OCI-LY3 (cell line): ENCODE data around the gene ITGA11.

ENCODE experiments used
- H2AFZ ChIP-seq: fragments of 200-600, 300-600 bp; shearing (Covaris generic); 2 replicates; pipeline ENCODE4 v1.6.0; 2014; ENCODE audit warnings: antibody characterized with exemption, low read depth, low read length
- H3K27ac ChIP-seq: fragments of 200-600, 300-600 bp; sonication (generic); 2 replicates; pipeline ENCODE4 v1.5.1; 2014; ENCODE audit warnings: mild to moderate bottlenecking, low read length, moderate library complexity, mixed read lengths
- H3K27me3 ChIP-seq: fragments of 200-600, 300-600 bp; sonication (generic); 2 replicates; pipeline ENCODE4 v1.6.1; 2014; ENCODE audit warnings: low read depth, low read length, mixed read lengths
- H3K36me3 ChIP-seq: fragments of 200-600, 300-600 bp; sonication (generic); replicated peaks from 2 replicates; pipeline ENCODE3; 2014; ENCODE audit warnings: low read depth, low read length, mixed read lengths
- H3K4me1 ChIP-seq: fragments of 300-600, 200-600 bp; sonication (generic); 2 replicates; pipeline ENCODE4 v1.6.1; 2014; ENCODE audit warnings: low read length, mixed read lengths
- H3K4me2 ChIP-seq: fragments of 200-600, 300-600 bp; sonication (generic); 2 replicates; pipeline ENCODE4 v1.6.1; 2014; ENCODE audit warnings: low read length, mixed read lengths
- H3K4me3 ChIP-seq: fragments of 300-600, 200-600 bp; sonication (generic); 2 replicates; pipeline ENCODE4 v1.5.1; 2014; ENCODE audit warnings: antibody characterized with exemption, mild to moderate bottlenecking, low read length, moderate library complexity
- H3K79me2 ChIP-seq: fragments of 300-600, 200-600 bp; shearing (Covaris generic); 2 replicates; pipeline ENCODE4 v1.6.1; 2014; ENCODE audit warnings: mild to moderate bottlenecking, low read length, mixed read lengths
- H3K9ac ChIP-seq: fragments of 300-600, 200-600 bp; shearing (Covaris generic); 2 replicates; pipeline ENCODE4 v1.6.0; 2014; ENCODE audit warnings: mild to moderate bottlenecking, low read length, moderate library complexity
- H3K9me3 ChIP-seq: fragments of 200-600, 300-600 bp; shearing (Covaris generic); 2 replicates; pipeline ENCODE4 v1.6.1; 2014; ENCODE audit warnings: low read length, mixed read lengths; ENCODE audit not compliant: insufficient read depth
- H4K20me1 ChIP-seq: fragments of 200-600, 300-600 bp; sonication (generic); 2 replicates; pipeline ENCODE4 v1.6.1; 2016; ENCODE audit warnings: low read length, mixed read lengths; ENCODE audit not compliant: insufficient read depth
- CTCF ChIP-seq: fragments of 200-600, 300-600 bp; sonication (generic); IDR thresholded peaks from 2 replicates; pipeline ENCODE4 v1.5.1; 2014; ENCODE audit warnings: antibody characterized with exemption, low read length, low read depth
- EZH2phosphoT487 ChIP-seq: fragments of 200-600 bp; shearing (Covaris generic); IDR thresholded peaks from 2 replicates; pipeline ENCODE4 v1.6.1; 2018; ENCODE audit warnings: antibody characterized with exemption, mixed run types, low read depth

ITGA11 gene

GRCh38 chr15:68421798-68422402 is 10.1 kb downstream of the ITGA11 start:
- H3K27me3 ChIP-seq: 0 out of 2 replicates have a peak, but pooled peaks cover 3% of the 10 kb centered on the region
- no peak overlapping the region for H3K9ac ChIP-seq
- H4K20me1 ChIP-seq: no peaks in the 10 kb centered on the region
- H2AFZ ChIP-seq: no peak overlapping the region
- H3K36me3 ChIP-seq: no peaks in the 10 kb centered on the region
- no peak overlapping the region for H3K27ac ChIP-seq
- no peak overlapping the region for H3K4me3 ChIP-seq
- no peaks in the 10 kb centered on the region for H3K9me3 ChIP-seq
- TF ChIP-seq CTCF (no peak), EZH2phosphoT487 (no peak)
- H3K4me1 ChIP-seq: peaks cover 1% of the 10 kb centered on the region
- H3K79me2 ChIP-seq: no peaks in the 10 kb centered on the region
- no peak overlapping the region for H3K4me2 ChIP-seq

- Histone ChIP-seq H2AFZ (no peak overlapping the region), H4K20me1 (no peaks in the 10 kb centered on the region), H3K4me1 (no peaks in the 10 kb centered on the region), H3K4me3 (no peak overlapping the region), H3K27ac (no peak overlapping the region), H3K27me3 (0 out of 2 replicates have a peak, but pooled peaks cover 3% of the 10 kb centered on the region), H3K9me3 (no peaks in the 10 kb centered on the region), H3K9ac (no peak overlapping the region), H3K36me3 (no peaks in the 10 kb centered on the region), H3K4me2 (no peak overlapping the region), H3K79me2 (no peaks in the 10 kb centered on the region)
- TF ChIP-seq EZH2phosphoT487 (no peak), CTCF (no peak)
Observed at GRCh38 chr15:68421115-68421551, 10.8 kb downstream of the ITGA11 start.

GRCh38 chr15:68420186-68420684 is 11.7 kb downstream of the ITGA11 start:
- no peak overlapping the region for H3K9ac ChIP-seq
- no peaks in the 10 kb centered on the region for H3K36me3 ChIP-seq
- no peak overlapping the region for H2AFZ ChIP-seq
- no peak overlapping the region for H3K27ac ChIP-seq
- H3K9me3 ChIP-seq: no peaks in the 10 kb centered on the region
- no peak overlapping the region for H3K4me3 ChIP-seq
- H3K79me2 ChIP-seq: no peaks in the 10 kb centered on the region
- H3K4me2 ChIP-seq: no peak overlapping the region
- H4K20me1 ChIP-seq: no peaks in the 10 kb centered on the region
- 0 out of 2 replicates have a peak, but pooled peaks cover 3% of the 10 kb centered on the region for H3K27me3 ChIP-seq
- H3K4me1 ChIP-seq: no peaks in the 10 kb centered on the region
- TF ChIP-seq CTCF (no peak), EZH2phosphoT487 (no peak)

- Histone ChIP-seq H3K4me3 (no peak overlapping the region), H3K36me3 (no peaks in the 10 kb centered on the region), H3K4me2 (no peak overlapping the region), H3K9me3 (no peaks in the 10 kb centered on the region), H3K27ac (no peak overlapping the region), H3K79me2 (no peaks in the 10 kb centered on the region), H3K4me1 (no peaks in the 10 kb centered on the region), H3K9ac (no peak overlapping the region), H4K20me1 (no peaks in the 10 kb centered on the region), H3K27me3 (0 out of 2 replicates have a peak, but pooled peaks cover 3% of the 10 kb centered on the region), H2AFZ (no peak overlapping the region)
- TF ChIP-seq CTCF (no peak), EZH2phosphoT487 (no peak)
Observed at GRCh38 chr15:68419301-68420175, 12.4 kb downstream of the ITGA11 start.
